UCSD-AML1 (cell line): ENCODE data around the gene LPCAT2.

ENCODE experiments used
- DNase-seq: peaks from one replicate; lab custom pipeline; 2025; ENCODE audit not compliant: unreplicated experiment; lab: John Stamatoyannopoulos, UW

Gene LPCAT2

GRCh38 chr16:55501549-55502322 is 7.1 kb upstream of the LPCAT2 start:
- no peak for DNase-seq

GRCh38 chr16:55502801-55503366 is 6.0 kb upstream of the LPCAT2 start:
- DNase-seq, result no peak

DNA sequence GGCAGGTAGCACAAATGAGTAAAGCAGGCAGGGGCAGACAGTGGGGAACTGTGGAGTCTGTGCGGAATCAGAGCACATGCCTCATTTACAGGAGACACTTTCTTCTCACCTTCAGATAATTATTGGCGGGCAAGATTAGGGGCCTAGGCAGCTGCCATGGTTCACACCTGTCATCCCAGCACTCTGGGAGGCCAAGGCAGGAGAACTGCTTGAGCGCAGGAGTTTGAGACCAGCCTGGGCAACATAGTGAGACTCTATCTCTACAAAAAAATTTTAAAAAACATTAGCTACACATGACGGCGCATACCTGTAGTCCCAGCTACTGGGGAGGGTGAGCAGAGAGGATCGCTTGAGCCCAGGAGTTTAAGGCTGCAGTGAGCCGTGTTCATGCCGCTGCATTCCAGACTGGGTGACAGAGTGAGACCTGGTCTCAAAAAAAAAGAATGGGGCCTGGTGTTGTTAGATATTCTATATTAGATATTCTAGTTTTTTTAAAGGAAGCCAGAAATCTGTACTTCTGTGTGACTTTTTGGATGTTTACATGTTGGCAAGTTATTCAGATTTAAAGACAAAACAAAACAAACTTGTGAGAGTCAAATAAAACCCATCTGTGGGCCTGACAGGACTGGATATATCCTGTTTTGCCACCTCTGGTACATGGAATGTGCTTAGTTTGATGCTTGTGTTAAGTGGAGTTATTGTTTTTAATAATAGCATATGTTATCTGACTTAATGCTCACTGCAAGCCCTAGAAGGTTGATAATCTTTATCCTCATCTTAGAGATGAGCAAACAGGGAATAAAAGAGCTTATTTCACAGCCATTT is 4.9 kb upstream of the LPCAT2 start:
- DNase-seq, result no peak

DNA sequence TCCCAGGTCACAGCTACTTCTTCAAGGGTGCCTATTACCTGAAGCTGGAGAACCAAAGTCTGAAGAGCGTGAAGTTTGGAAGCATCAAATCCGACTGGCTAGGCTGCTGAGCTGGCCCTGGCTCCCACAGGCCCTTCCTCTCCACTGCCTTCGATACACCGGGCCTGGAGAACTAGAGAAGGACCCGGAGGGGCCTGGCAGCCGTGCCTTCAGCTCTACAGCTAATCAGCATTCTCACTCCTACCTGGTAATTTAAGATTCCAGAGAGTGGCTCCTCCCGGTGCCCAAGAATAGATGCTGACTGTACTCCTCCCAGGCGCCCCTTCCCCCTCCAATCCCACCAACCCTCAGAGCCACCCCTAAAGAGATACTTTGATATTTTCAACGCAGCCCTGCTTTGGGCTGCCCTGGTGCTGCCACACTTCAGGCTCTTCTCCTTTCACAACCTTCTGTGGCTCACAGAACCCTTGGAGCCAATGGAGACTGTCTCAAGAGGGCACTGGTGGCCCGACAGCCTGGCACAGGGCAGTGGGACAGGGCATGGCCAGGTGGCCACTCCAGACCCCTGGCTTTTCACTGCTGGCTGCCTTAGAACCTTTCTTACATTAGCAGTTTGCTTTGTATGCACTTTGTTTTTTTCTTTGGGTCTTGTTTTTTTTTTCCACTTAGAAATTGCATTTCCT is 3.4 kb upstream of the LPCAT2 start:
- no peak for DNase-seq

GRCh38 chr16:55506083-55506482 is 2.8 kb upstream of the LPCAT2 start:
- DNase-seq, result no peak

GRCh38 chr16:55506708-55507107 is 2.2 kb upstream of the LPCAT2 start:
- DNase-seq, result no peak

DNA sequence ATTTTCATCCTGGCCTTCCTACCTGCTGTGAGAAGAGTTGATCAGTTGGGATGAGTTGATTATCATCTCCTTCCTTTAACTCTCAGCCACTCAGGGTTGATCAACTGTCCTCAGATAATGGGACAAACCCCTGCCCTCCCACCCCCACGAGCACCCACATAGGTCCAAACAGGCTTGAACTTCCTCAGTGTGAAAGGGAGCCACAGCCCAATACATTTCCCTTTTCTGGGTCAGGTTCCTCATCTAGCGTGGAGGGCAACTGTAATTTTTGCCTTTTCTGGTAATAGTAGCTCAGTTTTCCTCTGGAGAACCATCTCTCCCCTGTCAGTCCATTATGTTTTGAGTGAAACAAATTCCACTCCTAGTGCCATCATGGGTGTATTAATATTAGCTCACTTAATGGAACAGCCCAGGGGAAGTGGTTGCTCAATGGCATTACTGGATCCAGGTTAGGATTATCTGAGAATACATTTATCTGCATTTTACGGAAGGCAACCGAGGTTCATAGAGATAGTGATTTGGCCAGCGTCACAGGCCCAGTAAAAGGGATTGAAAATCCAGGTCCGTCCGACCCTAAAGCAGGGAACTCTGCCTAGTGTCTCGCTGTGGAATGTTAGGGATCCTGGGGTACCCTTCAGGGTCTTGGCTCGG is 476 bp upstream of the LPCAT2 start:
- DNase-seq, result no peak

DNA sequence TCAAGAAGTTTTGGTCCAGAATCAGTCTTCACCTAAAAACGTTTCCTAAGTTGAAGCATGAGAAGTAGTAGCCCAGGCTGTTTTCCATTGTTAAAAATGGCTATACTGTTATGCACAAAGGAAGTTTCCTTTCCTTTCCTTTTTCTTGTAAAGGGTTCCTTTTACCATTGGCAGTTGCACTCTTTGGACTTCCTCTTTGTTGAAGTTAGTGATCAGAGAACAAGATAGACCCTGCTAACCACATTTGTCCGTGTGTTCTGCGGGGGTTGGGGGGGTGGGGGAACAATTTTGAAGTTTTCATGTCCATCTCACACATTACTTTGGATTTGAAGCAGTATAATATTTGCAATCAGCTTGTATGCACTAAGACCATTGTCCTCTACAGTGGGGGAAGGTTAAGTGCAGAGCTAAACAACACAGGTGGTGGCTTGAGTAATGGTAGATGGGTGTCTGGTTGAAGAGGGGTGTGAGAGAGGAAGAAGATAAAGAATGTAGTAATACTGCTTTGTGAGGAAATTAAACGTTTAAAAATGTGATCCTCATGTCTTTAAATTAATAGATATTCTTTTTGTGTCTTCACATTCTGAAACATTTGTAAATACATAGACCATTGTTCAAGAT is 1.4 kb downstream of the LPCAT2 start:
- DNase-seq, result peak; percentile 20

GRCh38 chr16:55512941-55513340 is 4.1 kb downstream of the LPCAT2 start:
- DNase-seq, result no peak

- DNase-seq, result no peak
Measured at GRCh38 chr16:55513616-55514015, 4.7 kb downstream of the LPCAT2 start.

- DNase-seq, result no peak
Measured at GRCh38 chr16:55515111-55515510, 6.2 kb downstream of the LPCAT2 start.

DNA sequence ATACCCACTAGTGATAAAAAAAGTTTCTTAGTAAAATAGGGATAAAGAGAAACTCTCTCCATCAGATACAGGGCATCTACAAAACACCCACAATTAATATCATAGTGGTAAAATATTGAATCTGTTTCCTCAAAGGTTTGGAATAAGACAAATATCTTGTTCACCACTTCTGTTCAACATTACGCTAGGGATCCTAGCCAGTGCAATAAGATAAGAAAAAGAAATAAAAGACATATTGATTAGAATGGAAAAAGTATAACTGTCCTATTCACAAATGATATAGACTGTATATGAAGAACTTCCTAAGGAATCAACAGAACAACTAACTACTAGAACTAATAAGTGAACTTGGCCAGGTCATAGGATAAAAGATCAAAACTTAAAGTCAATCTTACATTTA is 12.9 kb downstream of the LPCAT2 start:
- DNase-seq, result no peak

- no peak for DNase-seq
Measured at GRCh38 chr16:55526441-55526840, 17.6 kb downstream of the LPCAT2 start.

GRCh38 chr16:55527885-55528284 is 19.0 kb downstream of the LPCAT2 start:
- DNase-seq, result no peak

DNA sequence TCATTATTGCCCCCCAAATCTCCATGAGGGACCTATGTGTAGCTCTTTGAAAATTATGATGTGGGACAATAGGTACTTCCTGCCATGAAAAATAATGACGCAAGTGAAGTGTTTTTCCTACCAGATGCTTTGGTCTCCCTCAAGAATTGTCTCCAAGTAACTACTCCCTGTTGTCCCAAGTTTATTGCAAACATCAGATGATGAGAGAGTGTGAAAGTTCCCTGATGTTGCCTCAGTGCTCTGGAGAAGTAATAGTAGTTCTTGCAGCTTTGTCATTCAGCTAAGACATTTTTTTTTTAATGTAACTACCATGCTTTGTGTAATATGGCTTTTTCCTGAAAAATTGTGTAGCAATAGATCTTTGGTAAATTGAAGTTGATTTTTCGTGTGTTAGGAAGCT is 20.1 kb downstream of the LPCAT2 start:
- no peak for DNase-seq

- DNase-seq, result no peak
Measured at GRCh38 chr16:55530316-55530856, 21.5 kb downstream of the LPCAT2 start.

DNA sequence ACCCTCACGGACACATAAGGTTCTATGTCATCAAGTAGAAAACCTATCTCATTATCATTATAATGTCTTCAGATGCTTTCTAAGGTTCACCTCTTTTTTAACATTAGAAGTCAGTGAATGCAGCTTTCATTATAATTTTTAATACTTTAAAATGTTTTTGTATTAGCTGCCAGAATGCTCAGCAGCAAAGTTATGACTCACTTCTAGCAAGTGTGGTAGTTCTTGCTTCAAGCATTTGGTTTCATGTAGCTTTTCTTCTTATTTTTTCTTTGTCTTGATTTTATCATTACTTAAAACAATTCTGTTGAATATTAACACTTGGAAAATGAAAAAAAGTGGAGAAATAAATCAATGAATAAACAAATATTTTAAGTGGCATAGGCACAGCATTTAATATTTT is 23.4 kb downstream of the LPCAT2 start:
- no peak for DNase-seq

GRCh38 chr16:55534756-55535155 is 25.9 kb downstream of the LPCAT2 start:
- no peak for DNase-seq

DNA sequence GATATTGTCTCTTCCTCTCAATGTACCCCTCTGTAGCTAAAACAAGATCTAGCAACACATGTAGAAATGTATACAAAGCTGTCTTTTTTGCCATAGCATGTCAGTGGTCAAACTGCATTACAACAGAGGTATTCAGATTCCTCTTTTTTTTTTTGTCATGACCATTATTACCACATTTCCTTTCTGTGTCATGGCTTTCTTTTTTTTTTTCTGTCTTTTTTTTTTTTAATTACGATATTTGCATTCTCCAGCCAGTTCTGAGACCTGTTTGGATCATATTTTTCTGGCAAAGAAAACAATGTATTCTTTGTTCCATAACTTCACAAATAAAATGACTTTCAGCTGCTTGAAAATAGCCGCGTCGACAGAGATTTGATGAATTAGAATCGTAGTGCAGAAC is 30.2 kb downstream of the LPCAT2 start:
- DNase-seq, result no peak

- DNase-seq, result no peak
Measured at GRCh38 chr16:55539488-55539887, 30.6 kb downstream of the LPCAT2 start.
